Hepatocyte (in vitro differentiated cells): ENCODE measurements around the gene PPA1.

ENCODE experiments used
- CTCF ChIP-seq: fragments of 200-600 bp; sonication (generic); IDR thresholded peaks from 2 replicates; pipeline ENCODE4 v1.5.1; 2016; ENCODE audit warnings: antibody characterized with exemption, mild to moderate bottlenecking; ENCODE audit not compliant: poor library complexity
- EZH2 ChIP-seq: fragments of 200-600 bp; sonication (generic); IDR thresholded peaks from 2 replicates; pipeline ENCODE4 v1.6.1; 2016; ENCODE audit warnings: antibody characterized with exemption, mild to moderate bottlenecking, borderline replicate concordance

GRCh38 chr10:70280099-70280498 lies 46.9 kb upstream of the PPA1 start:
- no peak for TF ChIP-seq CTCF
- TF ChIP-seq EZH2 = no peak
